Measurements from ENCODE around the gene GOLGA6L2.

Gene GOLGA6L2

DNA sequence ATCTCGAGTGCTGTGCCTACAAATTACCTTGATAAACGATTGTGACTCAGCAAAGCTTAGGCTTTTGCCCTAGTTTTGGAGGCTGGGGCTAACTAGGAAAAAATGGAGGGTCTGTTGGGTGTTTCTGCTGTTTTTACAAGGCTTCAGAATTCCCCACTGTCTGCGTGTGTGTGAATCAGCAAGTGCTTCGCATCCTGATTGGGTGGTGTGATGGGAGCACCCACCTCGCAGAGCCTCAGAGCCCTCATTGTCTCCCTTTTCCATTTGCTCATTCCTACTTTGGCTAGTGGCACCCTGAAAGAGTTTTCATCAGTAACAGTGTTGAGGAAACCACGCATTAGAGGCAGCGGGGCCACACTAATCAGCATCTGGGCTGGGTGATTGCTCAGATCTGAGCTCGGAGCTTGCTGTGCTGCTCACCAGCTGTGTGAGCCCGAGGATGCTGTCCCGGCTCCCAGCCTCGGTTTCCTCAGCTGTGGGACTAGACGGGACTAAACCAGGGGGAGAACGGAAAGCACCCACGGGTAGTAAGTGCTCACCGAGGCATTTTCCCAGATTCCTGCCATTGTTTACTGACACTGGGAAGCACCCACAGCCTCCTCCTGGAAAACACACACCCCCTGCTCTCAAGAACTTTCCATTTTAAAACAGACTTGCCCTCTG is 51.9 kb downstream of the GOLGA6L2 start:
- no peak overlapping the region for H3K27ac ChIP-seq
- no peak for DNase-seq
- in situ Hi-C loops (cut with HindIII; ENCODE audit: low pct_ligation_motif_present, low sequenced_read_pairs): no loop called here
- no peaks in the 10 kb centered on the region for H3K36me3 ChIP-seq (replicated peaks)
- H3K27me3 ChIP-seq (replicated peaks): no peaks in the 10 kb centered on the region
- H3K4me3 ChIP-seq (ENCODE audit: low read depth, low read length): no peak overlapping the region
- TF ChIP-seq CTCF (IDR thresholded peaks at IDR 0.05; ENCODE audit: low read depth, low read length, missing control alignments): no peak
